ENCODE measurements around the gene PCDHGA5.
"Not testable (repeated sequence)": the region's sequence is repeated elsewhere in the genome, so short reads cannot be mapped to it uniquely, and the experiment has no call there.

DNA sequence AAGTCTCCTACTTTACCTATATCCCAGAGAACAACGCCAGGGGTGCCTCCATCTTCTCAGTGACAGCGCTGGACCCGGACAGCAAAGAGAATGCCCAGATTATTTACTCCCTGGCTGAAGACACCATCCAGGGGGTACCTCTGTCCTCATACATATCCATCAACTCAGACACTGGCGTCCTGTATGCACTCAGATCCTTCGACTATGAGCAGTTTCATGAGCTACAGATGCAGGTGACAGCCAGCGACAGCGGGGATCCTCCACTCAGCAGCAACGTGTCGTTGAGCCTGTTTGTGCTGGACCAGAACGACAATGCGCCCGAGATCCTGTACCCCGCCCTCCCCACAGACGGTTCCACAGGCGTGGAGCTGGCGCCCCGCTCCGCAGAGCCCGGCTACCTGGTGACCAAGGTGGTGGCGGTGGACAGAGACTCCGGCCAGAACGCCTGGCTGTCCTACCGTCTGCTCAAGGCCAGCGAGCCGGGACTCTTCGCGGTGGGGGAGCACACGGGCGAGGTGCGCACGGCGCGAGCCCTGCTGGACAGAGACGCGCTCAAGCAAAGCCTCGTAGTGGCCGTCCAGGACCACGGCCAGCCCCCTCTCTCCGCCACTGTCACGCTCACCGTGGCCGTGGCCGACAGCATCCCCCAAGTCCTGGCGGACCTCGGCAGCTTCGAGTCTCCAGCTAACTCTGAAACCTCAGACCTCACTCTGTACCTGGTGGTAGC lies 50.7 kb downstream of the PCDHGA5 start:
- not testable (repeated sequence) for TF ChIP-seq POLR2A, EP300 (IDR thresholded peaks at IDR 0.05)
- TF ChIP-seq, protein P1, sequence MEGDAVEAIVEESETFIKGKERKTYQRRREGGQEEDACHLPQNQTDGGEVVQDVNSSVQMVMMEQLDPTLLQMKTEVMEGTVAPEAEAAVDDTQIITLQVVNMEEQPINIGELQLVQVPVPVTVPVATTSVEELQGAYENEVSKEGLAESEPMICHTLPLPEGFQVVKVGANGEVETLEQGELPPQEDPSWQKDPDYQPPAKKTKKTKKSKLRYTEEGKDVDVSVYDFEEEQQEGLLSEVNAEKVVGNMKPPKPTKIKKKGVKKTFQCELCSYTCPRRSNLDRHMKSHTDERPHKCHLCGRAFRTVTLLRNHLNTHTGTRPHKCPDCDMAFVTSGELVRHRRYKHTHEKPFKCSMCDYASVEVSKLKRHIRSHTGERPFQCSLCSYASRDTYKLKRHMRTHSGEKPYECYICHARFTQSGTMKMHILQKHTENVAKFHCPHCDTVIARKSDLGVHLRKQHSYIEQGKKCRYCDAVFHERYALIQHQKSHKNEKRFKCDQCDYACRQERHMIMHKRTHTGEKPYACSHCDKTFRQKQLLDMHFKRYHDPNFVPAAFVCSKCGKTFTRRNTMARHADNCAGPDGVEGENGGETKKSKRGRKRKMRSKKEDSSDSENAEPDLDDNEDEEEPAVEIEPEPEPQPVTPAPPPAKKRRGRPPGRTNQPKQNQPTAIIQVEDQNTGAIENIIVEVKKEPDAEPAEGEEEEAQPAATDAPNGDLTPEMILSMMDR (IDR thresholded peaks at IDR 0.05), result not testable (repeated sequence)

All from suprapubic skin (tissue), 3 donors.